Immature natural killer cell (primary cell): ENCODE results near the gene WNT2B. TPM values are rescaled to one million over a fixed set of nuclear protein-coding genes. Genes with fewer than 3 reads are reported as not detected.

Experiments used
- polyA plus RNA-seq, 3 donors: library from polyadenylated mRNA; unstranded; fragments of 300-500 nt; fragmentation: Illumina TruSeq; gene quantifications; one replicate each; pipeline ENCODE4 v1.2.3, GENCODE V29; 2021

WNT2B gene
- polyA plus RNA-seq, 3 donors from 2014 or later: 0.03 TPM; not detected in 2

Other genes with a start within 250 kb of the WNT2B start
- gene CTTNBP2NL, start 112.8 kb upstream of the WNT2B start, polyA plus RNA-seq: under 1 TPM in 1 of 3 donors, not detected in 2; 0.03 TPM
- 10 to 100 TPM in 2 of 3 donors, 1 to 10 TPM in 1; 8.4 to 15.2 (median 11.4) TPM for gene ST7L, start 110.2 kb downstream of the WNT2B start, polyA plus RNA-seq
- gene CAPZA1, start 110.9 kb downstream of the WNT2B start, polyA plus RNA-seq: 100 to 1,000 TPM; 199 to 264 (median 207) TPM
- 10 to 100 TPM; 20.6 to 52.7 (median 22.8) TPM for gene MOV10, start 165.7 kb downstream of the WNT2B start, polyA plus RNA-seq
- gene RHOC, start 198.2 kb downstream of the WNT2B start, polyA plus RNA-seq: 100 to 1,000 TPM; 444 to 613 (median 572) TPM
- gene PPM1J, start 206.4 kb downstream of the WNT2B start, polyA plus RNA-seq: under 1 TPM in 1 of 3 donors, not detected in 2; 0.19 TPM